Inflammatory macrophage (primary cell): ENCODE results near the gene ZNF324B.
"Not testable (repeated sequence)": the region's sequence is repeated elsewhere in the genome, so short reads cannot be mapped to it uniquely, and the experiment has no call there.

ENCODE experiments used
- DNase-seq, 2 donors: peaks; one replicate each; pipeline ENCODE4 v3.0.0-alpha.2; 2020 to 2022

ZNF324B gene

GRCh38 chr19:58455306-58455705 lies 3.9 kb downstream of the ZNF324B start:
- DNase-seq: no peak

- no peak for DNase-seq
These were observed 4.7 kb downstream of the ZNF324B start for GRCh38 chr19:58456111-58456510.

- no peak for DNase-seq
These were observed 8.6 kb downstream of the ZNF324B start for GRCh38 chr19:58460039-58460438.

- no peak for DNase-seq
These were observed 14.8 kb downstream of the ZNF324B start for GRCh38 chr19:58466089-58466759.

- peak; percentile 98 to 99 for DNase-seq
These were observed 15.6 kb downstream of the ZNF324B start, which contains the start of gene ZNF324 for GRCh38 chr19:58466760-58467589. TSS of gene ZNF324 (plus strand) at chr19:58467080. CDS start at chr19:58469186, 2,106 bp downstream.

GRCh38 chr19:58468216-58468839 lies 16.9 kb downstream of the ZNF324B start:
- DNase-seq: no peak

DNA sequence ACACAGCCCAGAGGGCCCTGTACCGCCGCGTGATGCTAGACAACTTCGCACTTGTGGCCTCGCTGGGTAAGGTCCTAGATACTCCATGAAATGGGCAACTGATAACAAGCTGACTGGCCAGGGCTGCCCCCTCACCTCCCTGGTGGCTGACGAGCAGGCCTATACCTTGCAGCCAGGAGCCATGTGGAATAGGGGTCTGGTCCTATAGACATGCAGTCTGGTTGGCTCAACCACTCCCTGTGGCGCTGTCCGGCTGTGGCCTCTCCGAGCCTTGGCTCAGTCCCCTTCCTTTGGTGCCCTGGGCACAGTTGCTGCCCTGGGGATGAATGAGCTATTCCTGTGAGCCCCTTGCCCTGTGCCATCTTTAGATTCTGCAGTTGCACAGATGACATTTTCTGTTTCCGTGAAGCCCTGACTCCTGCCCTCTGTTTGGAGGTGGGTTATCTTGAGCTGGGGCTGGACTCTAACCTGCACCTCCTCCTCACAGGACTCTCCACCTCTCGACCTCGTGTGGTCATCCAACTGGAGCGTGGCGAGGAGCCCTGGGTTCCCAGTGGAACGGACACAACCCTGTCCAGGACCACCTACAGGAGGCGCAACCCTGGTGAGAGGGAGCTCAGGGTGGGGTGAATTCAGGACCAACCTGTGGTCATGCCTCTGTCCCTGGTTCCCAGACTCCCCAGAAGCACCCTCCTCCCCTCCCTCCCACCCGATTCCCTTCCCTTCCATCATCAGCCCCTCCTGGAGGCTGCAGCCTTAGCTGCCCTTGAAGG lies 18.0 kb downstream of the ZNF324B start:
- no peak for DNase-seq

GRCh38 chr19:58470837-58471543 lies 19.6 kb downstream of the ZNF324B start:
- not testable (repeated sequence) for DNase-seq

- DNase-seq: no peak
These were observed 20.3 kb downstream of the ZNF324B start for GRCh38 chr19:58471736-58472135.

GRCh38 chr19:58473775-58474174 lies 22.4 kb downstream of the ZNF324B start:
- no peak for DNase-seq

DNA sequence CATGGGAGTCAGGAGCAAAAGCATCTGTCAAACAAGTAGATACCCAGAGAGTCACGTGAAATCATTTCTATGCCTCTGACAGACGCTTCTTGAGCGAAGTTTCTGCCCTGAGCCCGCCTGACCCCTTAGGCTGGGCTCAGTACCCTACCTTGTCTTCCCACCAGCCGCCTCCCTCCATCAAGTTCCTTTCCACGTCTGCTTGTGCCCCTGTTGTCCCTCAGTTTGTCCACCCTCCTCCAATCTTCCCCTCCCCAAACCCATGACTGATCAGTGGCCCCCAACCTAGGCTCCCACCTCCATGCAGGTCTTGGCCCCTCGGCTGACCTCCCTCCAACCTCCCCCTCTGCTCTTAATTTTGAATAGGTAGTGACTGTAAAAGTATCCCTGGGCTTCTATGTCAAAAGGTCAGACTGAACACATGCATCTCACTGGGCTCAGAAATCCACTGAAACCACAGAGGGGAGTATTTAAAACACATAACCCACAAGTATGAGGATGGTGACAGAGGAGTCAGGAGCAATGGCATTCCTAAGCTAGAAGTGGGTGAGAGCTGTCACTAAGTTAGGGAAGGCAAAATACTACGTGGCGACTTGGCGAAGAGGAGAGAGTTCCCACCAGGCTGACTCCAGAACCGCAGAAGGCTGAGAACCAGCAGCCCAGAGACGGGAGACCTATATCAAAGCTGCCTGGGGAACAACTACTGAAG lies 23.0 kb downstream of the ZNF324B start:
- DNase-seq: no peak

GRCh38 chr19:58474997-58475713 lies 23.7 kb downstream of the ZNF324B start:
- DNase-seq: no peak

DNA sequence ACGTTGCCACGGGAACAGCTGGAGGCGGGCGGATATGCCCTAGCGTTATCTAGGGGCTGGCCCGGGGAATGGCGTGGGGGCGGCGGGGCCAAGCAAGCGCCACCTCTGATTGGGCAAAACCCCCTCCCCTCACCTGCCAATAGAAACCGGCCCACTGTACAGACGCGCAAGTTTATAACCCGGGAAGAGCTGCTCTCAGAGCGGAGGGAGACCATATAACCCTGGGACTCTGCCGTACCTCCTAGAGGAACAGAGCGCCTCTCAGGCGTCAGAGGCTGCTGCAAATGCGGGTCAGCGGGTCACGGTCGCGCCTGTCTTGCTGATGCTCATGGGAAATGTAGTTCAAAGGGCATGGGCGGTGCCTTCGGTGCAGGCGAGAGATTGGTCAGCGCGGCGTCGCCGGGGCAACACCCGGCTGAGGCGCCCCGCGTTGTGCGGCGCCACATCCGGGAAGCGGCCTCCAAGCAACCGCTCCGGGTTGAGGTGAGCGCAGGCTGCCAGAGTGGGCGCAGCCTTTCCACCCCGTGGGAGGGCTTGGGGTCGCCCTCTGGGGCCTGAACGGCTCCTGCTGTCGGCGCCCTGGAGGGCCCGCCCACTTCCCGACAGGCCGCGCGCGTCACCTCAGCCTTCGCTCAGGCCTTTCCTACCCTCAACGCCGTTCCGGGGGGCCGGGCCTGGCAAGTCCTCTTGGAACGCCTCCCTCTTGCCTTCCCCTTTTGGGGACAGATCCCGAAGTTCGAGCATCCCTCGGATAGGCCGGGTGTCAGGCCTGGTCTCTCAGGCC lies 24.5 kb downstream of the ZNF324B start, which contains the start of gene ZNF446:
Gene ZNF446, plus strand, starts transcription at position 639 of the 784 bp plus-strand sequence. CDS start 867 bp downstream, outside the sequence.
- DNase-seq: peak; percentile 96 to 97

GRCh38 chr19:58476498-58477015 lies 25.1 kb downstream of the ZNF324B start:
- DNase-seq: no peak

- DNase-seq: no peak
These were observed 25.7 kb downstream of the ZNF324B start for GRCh38 chr19:58477130-58477529.

DNA sequence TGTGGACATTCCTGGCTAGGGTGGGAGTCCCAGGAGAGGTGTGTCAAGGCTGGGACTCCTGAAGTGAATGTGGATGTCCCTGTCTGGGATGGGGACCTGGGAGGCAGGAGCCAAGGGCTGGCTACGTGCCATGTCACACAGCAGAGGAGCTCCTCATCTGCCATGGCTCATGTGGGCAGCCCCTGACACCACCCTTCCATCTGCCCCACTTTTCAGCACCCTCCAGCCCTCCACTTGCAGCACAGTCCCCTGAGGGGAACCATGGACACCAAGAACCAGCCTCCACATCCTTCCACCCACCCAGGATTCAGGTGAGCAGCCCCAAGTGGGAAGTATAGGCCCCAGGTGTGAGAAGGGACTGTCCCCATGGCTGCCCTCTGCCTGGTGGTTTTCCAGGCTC lies 26.4 kb downstream of the ZNF324B start:
- DNase-seq: no peak

- DNase-seq: no peak
These were observed 27.9 kb downstream of the ZNF324B start for GRCh38 chr19:58479303-58479702.

- DNase-seq: no peak
These were observed 28.5 kb downstream of the ZNF324B start for GRCh38 chr19:58479736-58480480.

GRCh38 chr19:58480481-58480830 lies 29.0 kb downstream of the ZNF324B start:
- DNase-seq: no peak
